H1 (cell line): ENCODE measurements around the gene TRIM46. TPM values are rescaled to one million over a fixed set of nuclear protein-coding genes. Genes with fewer than 3 reads are reported as not detected.

Experiments
- CBX5 ChIP-seq: fragments of 300-800, 300-1000 bp; sonication (generic); IDR thresholded peaks from 2 replicates; pipeline ENCODE4 v1.7.1; 2016; ENCODE audit warnings: antibody characterized with exemption, low read length, low read depth
- polyA plus RNA-seq, 7 experiments: library from polyadenylated mRNA; depleted of rRNA in 3 of 7; stranded (reverse) in 5 of 7; unstranded in 2 of 7; fragments of >200 nt in 5 of 7; fragments of 200-250 nt in 2 of 7; gene quantifications; 1 replicate in 5 of 7; 2 replicates in 1 of 7; 4 replicates in 1 of 7; pipeline versions ENCODE4 v1.2.1 to v1.2.3, GENCODE V29; 2011 to 2013; ENCODE audit warnings: missing spikeins in 2 of 7, mixed read lengths in 2 of 7
- total RNA-seq: library from RNA; stranded (reverse); fragmentation: NEBNext Ultra II Directional; extraction: Animal tissue kit (Norgen Biotek cat#: 25700); gene quantifications from 2 replicates; pipeline ENCODE4 v1.2.1, GENCODE V29; 2021

The TRIM46 gene
- total and polyA plus RNA-seq, 2 of the 8 experiments (the other 6 are each of a cell fraction or from before 2014, with no cell fraction given), result 15.5 to 21.6 TPM

GRCh38 chr1:155198547-155198906 lies 24.9 kb downstream of the TRIM46 start (continued):
- TF ChIP-seq CBX5, result no peak
